Choroid plexus epithelial cell (primary cell): ENCODE data around the gene MFAP2.

Source experiments
- DNase-seq: peaks from one replicate; pipeline ENCODE4 v3.0.0-alpha.2; 2010; ENCODE audit warnings: low read depth
- H3K4me3 ChIP-seq: 2 replicates; pipeline ENCODE4 v1.5.1; 2011; ENCODE audit warnings: low read depth, mild to moderate bottlenecking, control low read depth, low read length, moderate library complexity
- CTCF ChIP-seq: conservative IDR thresholded peaks from 2 replicates; pipeline ENCODE4 v1.5.1; 2011; ENCODE audit warnings: low read depth, mild to moderate bottlenecking, control low read depth, inconsistent platforms, low read length, moderate library complexity

MFAP2 gene

GRCh38 chr1:16981269-16981849 is 939 bp upstream of the MFAP2 start:
- no peak overlapping the region for H3K4me3 ChIP-seq

GRCh38 chr1:16979475-16980327 is 719 bp downstream of the MFAP2 start:
- TF ChIP-seq CTCF: no peak
- peak; percentile 21 for DNase-seq

More at GRCh38 chr1:16981269-16981849, 939 bp upstream of the MFAP2 start:
- DNase-seq: peak; percentile 36
- no peak for TF ChIP-seq CTCF

GRCh38 chr1:16978567-16979474 is 1.6 kb downstream of the MFAP2 start:
- TF ChIP-seq CTCF: no peak
- peak; percentile 93 for DNase-seq
- H3K4me3 ChIP-seq: peak overlapping the region; percentile 52

More at GRCh38 chr1:16979475-16980327, 719 bp downstream of the MFAP2 start:
- H3K4me3 ChIP-seq: peak overlapping the region; percentile 52

DNA sequence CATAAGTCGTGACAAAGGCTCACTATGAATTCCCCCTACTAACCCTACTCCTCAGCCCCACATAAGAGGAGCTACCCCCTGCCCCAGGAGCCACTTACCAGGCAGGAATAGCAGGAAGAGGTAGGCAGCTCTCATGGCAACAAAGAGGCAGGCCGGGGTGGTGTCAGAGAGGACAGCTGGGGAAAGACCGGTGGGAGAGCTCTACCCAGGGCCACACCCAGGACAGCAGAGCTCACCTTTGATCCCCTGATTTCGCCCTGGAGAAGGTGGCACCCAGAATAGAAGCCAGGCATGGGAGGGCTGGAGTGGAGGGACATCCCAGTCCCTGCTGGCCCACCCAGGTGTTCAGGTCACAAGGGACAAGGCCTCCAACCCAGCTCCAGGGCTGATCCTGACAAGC is 2.3 kb downstream of the MFAP2 start:
- DNase-seq: no peak
- H3K4me3 ChIP-seq: no peak overlapping the region
- TF ChIP-seq CTCF: no peak

GRCh38 chr1:16977377-16977776 is 3.0 kb downstream of the MFAP2 start:
- no peak for TF ChIP-seq CTCF
- H3K4me3 ChIP-seq: no peak overlapping the region
- DNase-seq: no peak

GRCh38 chr1:16976966-16977365 is 3.5 kb downstream of the MFAP2 start:
- no peak for DNase-seq
- H3K4me3 ChIP-seq: no peak overlapping the region
- no peak for TF ChIP-seq CTCF
